Neural progenitor cell (in vitro differentiated cells): ENCODE data around the gene PRF1. TPM values are rescaled to one million over a fixed set of nuclear protein-coding genes. Genes with fewer than 3 reads are reported as not detected.

Experiments
- DNase-seq: peaks from one replicate; pipeline ENCODE4 v3.0.0-alpha.2; 2016; ENCODE audit warnings: low spot score
- H2AFZ ChIP-seq: fragments of 200-600 bp; sonication (generic); replicated peaks from 2 replicates; pipeline ENCODE4 v1.6.1; 2016; ENCODE audit warnings: antibody characterized with exemption
- H3F3A ChIP-seq: fragments of 200-600 bp; sonication (generic); 2 replicates; pipeline ENCODE4 v1.6.1; 2016; ENCODE audit warnings: antibody characterized with exemption, low read depth
- H3K27ac ChIP-seq: fragments of 200-600 bp; sonication (generic); 2 replicates; pipeline ENCODE4 v1.5.1; 2016; ENCODE audit warnings: mild to moderate bottlenecking
- H3K27me3 ChIP-seq: fragments of 200-600 bp; sonication (generic); 2 replicates; pipeline ENCODE4 v1.6.1; 2016; ENCODE audit warnings: mild to moderate bottlenecking, moderate library complexity
- H3K36me3 ChIP-seq: fragments of 200-600 bp; sonication (generic); 2 replicates; pipeline ENCODE4 v1.5.1; 2016
- H3K4me1 ChIP-seq: fragments of 200-600 bp; sonication (generic); 2 replicates; pipeline ENCODE4 v1.6.1; 2016; ENCODE audit warnings: mixed run types
- H3K4me2 ChIP-seq: fragments of 200-600 bp; sonication (generic); 2 replicates; pipeline ENCODE4 v1.6.1; 2016
- H3K4me3 ChIP-seq: fragments of 200-600 bp; sonication (generic); 2 replicates; pipeline ENCODE4 v1.5.1; 2016
- H3K79me2 ChIP-seq: fragments of 200-600 bp; sonication (generic); 2 replicates; pipeline ENCODE4 v1.6.1; 2016; ENCODE audit warnings: low read depth
- H3K9ac ChIP-seq: fragments of 200-600 bp; sonication (generic); 2 replicates; pipeline ENCODE4 v1.6.1; 2016
- H3K9me3 ChIP-seq: fragments of 200-600 bp; sonication (generic); 2 replicates; pipeline ENCODE4 v1.5.1; 2016; ENCODE audit warnings: low read depth
- H4K20me1 ChIP-seq: fragments of 200-600 bp; sonication (generic); 2 replicates; pipeline ENCODE4 v1.6.1; 2016; ENCODE audit warnings: low read depth
- H3K27ac Mint-ChIP-seq: 3 replicates; pipeline ENCODE4 v1.8.0; 2021; ENCODE audit warnings: mixed read lengths
- H3K27me3 Mint-ChIP-seq: 2 replicates; pipeline ENCODE4 v1.8.0; 2022; ENCODE audit warnings: low read depth, mild to moderate bottlenecking, inconsistent platforms, moderate library complexity, mixed read lengths; ENCODE audit not compliant: insufficient read depth
- H3K36me3 Mint-ChIP-seq: 3 replicates; pipeline ENCODE4 v1.8.0; 2021; ENCODE audit warnings: mixed read lengths
- H3K4me1 Mint-ChIP-seq: 3 replicates; pipeline ENCODE4 v1.8.0; 2021; ENCODE audit warnings: mixed read lengths
- H3K4me3 Mint-ChIP-seq: 3 replicates; pipeline ENCODE4 v1.8.0; 2021; ENCODE audit warnings: mild to moderate bottlenecking, moderate library complexity, mixed read lengths
- H3K9me3 Mint-ChIP-seq: 3 replicates; pipeline ENCODE4 v1.8.0; 2020; ENCODE audit warnings: mixed read lengths
- CTCF ChIP-seq: fragments of 200-600 bp; sonication (generic); IDR thresholded peaks from 2 replicates; pipeline ENCODE4 v1.5.1; 2017; ENCODE audit warnings: antibody characterized with exemption, mild to moderate bottlenecking
- EZH2 ChIP-seq: fragments of 200-600 bp; sonication (generic); IDR thresholded peaks from 2 replicates; pipeline ENCODE4 v1.6.1; 2017; ENCODE audit warnings: antibody characterized with exemption, mild to moderate bottlenecking, moderate library complexity
- EZH2phosphoT487 ChIP-seq: fragments of 200-600 bp; sonication (generic); IDR thresholded peaks from 2 replicates; pipeline ENCODE4 v1.6.1; 2017; ENCODE audit warnings: antibody characterized with exemption
- total RNA-seq: library from RNA; depleted of rRNA; stranded (reverse); fragments of >200 nt; gene quantifications from 2 replicates; pipeline ENCODE4 v1.2.3, GENCODE V29; 2015; ENCODE audit warnings: low replicate concordance

Gene PRF1
- total RNA-seq, 1 donor from 2014 or later = not detected

GRCh38 chr10:70605161-70605560 is 2.6 kb upstream of the PRF1 start:
- Histone ChIP-seq H3K36me3 (no peaks in the 10 kb centered on the region), H3K27me3 (no peaks in the 10 kb centered on the region), H3K4me1 (no peaks in the 10 kb centered on the region), H3K79me2 (no peaks in the 10 kb centered on the region), H3F3A (no peaks in the 10 kb centered on the region), H2AFZ (no peak overlapping the region), H3K4me2 (no peak overlapping the region), H3K4me3 (no peak overlapping the region), H3K9ac (no peak overlapping the region), H4K20me1 (no peaks in the 10 kb centered on the region), H3K9me3 (no peaks in the 10 kb centered on the region), H3K27ac (no peak overlapping the region)
- Mint-ChIP-seq H3K4me1 (peaks cover 2% of the 10 kb centered on the region), H3K27ac (no peak overlapping the region), H3K36me3 (no peaks in the 10 kb centered on the region), H3K9me3 (no peaks in the 10 kb centered on the region), H3K27me3 (peaks cover 2% of the 10 kb centered on the region), H3K4me3 (no peak overlapping the region)
- TF ChIP-seq EZH2 (no peak), CTCF (no peak), EZH2phosphoT487 (no peak)
- DNase-seq = no peak

DNA sequence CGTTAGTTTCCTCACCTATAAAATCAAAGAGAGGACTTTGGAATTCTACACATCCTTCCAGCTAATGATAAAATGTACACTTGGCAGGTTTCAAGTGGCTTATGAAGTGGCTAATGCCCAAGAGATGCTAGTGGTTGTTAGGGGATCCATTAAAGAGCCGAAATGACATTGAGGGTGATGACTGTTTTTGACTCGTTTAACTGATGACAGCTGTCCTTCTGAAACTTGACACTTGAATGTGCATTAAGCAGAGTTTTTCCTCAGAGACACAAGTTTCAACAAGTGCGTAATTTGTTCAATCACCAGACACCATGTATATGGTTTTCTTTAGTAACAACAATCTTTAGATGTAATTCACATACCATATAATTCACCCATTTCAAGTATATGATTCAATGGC is 1.6 kb upstream of the PRF1 start:
- Histone ChIP-seq H3K4me3 (no peak overlapping the region), H2AFZ (no peak overlapping the region), H3K9me3 (no peaks in the 10 kb centered on the region), H3K27me3 (no peaks in the 10 kb centered on the region), H3K27ac (no peak overlapping the region), H3K79me2 (no peaks in the 10 kb centered on the region), H3F3A (no peaks in the 10 kb centered on the region), H4K20me1 (no peaks in the 10 kb centered on the region), H3K9ac (no peak overlapping the region), H3K4me1 (no peaks in the 10 kb centered on the region), H3K36me3 (no peaks in the 10 kb centered on the region), H3K4me2 (no peak overlapping the region)
- peaks cover 2% of the 10 kb centered on the region for H3K4me1 Mint-ChIP-seq
- H3K9me3 Mint-ChIP-seq = no peaks in the 10 kb centered on the region
- H3K27ac Mint-ChIP-seq = no peak overlapping the region
- H3K4me3 Mint-ChIP-seq = no peak overlapping the region
- peaks cover 2% of the 10 kb centered on the region for H3K27me3 Mint-ChIP-seq
- no peak for TF ChIP-seq CTCF
- no peak for TF ChIP-seq EZH2
- no peak for DNase-seq
- no peaks in the 10 kb centered on the region for H3K36me3 Mint-ChIP-seq

GRCh38 chr10:70603449-70603801 is 884 bp upstream of the PRF1 start:
- no peak for TF ChIP-seq EZH2phosphoT487
- no peak for TF ChIP-seq EZH2
- TF ChIP-seq CTCF = no peak

DNA sequence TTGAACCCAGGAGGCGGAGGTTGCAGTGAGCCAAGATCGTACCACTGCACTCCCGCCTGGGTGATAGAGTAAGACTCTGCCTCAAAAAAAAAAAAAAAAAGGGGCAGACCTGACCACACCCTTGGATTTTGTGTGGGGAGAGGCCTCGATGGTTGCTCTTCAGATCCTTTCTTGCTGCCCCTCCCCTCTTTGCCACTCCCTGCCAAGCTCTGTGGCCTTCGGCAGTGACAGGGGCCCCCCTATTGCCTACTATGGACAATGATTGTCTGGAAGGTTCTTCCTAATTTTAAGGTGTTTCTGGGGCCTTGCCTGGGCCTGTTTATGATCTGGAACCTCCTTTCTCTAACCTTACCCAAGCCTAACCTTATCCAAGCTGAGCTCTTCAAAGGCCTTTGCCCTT is 795 bp downstream of the PRF1 start:
- no peak overlapping the region for H3K4me3 ChIP-seq
- no peak overlapping the region for H3K4me2 ChIP-seq
- H4K20me1 ChIP-seq = no peaks in the 10 kb centered on the region
- no peak overlapping the region for H3K9ac ChIP-seq
- Mint-ChIP-seq H3K27ac (no peak overlapping the region), H3K9me3 (no peaks in the 10 kb centered on the region), H3K27me3 (peaks cover 7% of the 10 kb centered on the region), H3K4me3 (no peak overlapping the region), H3K36me3 (no peaks in the 10 kb centered on the region), H3K4me1 (peaks cover 6% of the 10 kb centered on the region)
- H3K79me2 ChIP-seq = no peaks in the 10 kb centered on the region
- no peaks in the 10 kb centered on the region for H3F3A ChIP-seq
- H2AFZ ChIP-seq = no peak overlapping the region
- no peak overlapping the region for H3K27ac ChIP-seq
- TF ChIP-seq EZH2phosphoT487 (no peak), EZH2 (no peak), CTCF (no peak)
- H3K36me3 ChIP-seq = no peaks in the 10 kb centered on the region
- no peak for DNase-seq
- H3K27me3 ChIP-seq = no peaks in the 10 kb centered on the region
- H3K4me1 ChIP-seq = no peaks in the 10 kb centered on the region
- H3K9me3 ChIP-seq = no peaks in the 10 kb centered on the region

More at GRCh38 chr10:70603449-70603801, 884 bp upstream of the PRF1 start:
- no peak overlapping the region for H3K4me2 ChIP-seq
- H3K4me3 ChIP-seq = no peak overlapping the region
- no peaks in the 10 kb centered on the region for H3K27me3 ChIP-seq
- Mint-ChIP-seq H3K27me3 (peaks cover 2% of the 10 kb centered on the region), H3K36me3 (no peaks in the 10 kb centered on the region), H3K4me3 (no peak overlapping the region), H3K27ac (no peak overlapping the region), H3K4me1 (peaks cover 2% of the 10 kb centered on the region), H3K9me3 (no peaks in the 10 kb centered on the region)
- H3K27ac ChIP-seq = no peak overlapping the region
- no peak overlapping the region for H3K9ac ChIP-seq
- no peak for DNase-seq
- no peaks in the 10 kb centered on the region for H4K20me1 ChIP-seq
- no peak overlapping the region for H2AFZ ChIP-seq
- no peaks in the 10 kb centered on the region for H3F3A ChIP-seq
- H3K36me3 ChIP-seq = no peaks in the 10 kb centered on the region
- H3K9me3 ChIP-seq = no peaks in the 10 kb centered on the region
- no peaks in the 10 kb centered on the region for H3K4me1 ChIP-seq
- no peaks in the 10 kb centered on the region for H3K79me2 ChIP-seq
